ENCODE data around the gene CD300LD.

DNA sequence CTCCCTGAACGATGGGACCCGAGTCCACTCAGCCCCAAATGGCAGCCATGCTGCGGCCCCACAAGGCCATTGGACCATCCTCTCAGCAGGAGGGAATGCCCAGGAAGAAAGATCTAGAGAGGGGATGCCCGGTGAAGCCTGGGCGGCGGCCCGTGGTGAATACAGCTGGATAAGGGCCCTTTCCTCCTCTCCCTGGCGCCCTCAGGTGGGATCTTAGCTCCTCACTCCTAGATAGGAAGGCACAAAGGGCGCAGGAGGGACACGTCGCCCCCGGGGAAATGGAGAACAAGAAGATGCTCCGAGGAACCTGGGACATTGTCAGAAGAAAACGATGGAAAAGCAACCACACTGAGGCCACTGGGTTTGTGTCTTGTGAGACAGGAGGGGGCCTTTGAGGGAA lies 48.7 kb downstream of the CD300LD start:
- TF ChIP-seq, protein P1, sequence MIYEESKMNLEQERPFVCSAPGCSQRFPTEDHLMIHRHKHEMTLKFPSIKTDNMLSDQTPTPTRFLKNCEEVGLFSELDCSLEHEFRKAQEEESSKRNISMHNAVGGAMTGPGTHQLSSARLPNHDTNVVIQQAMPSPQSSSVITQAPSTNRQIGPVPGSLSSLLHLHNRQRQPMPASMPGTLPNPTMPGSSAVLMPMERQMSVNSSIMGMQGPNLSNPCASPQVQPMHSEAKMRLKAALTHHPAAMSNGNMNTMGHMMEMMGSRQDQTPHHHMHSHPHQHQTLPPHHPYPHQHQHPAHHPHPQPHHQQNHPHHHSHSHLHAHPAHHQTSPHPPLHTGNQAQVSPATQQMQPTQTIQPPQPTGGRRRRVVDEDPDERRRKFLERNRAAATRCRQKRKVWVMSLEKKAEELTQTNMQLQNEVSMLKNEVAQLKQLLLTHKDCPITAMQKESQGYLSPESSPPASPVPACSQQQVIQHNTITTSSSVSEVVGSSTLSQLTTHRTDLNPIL (CRISPR knock-in tag; IDR thresholded peaks at IDR 0.05; ENCODE audit: low read depth): no peak
- TF ChIP-seq PPARA (CRISPR knock-in tag; IDR thresholded peaks at IDR 0.05; ENCODE audit: borderline replicate concordance) (no peak), ZNF70 (CRISPR knock-in tag; IDR thresholded peaks at IDR 0.05) (no peak), ZFP3 (CRISPR knock-in tag; IDR thresholded peaks at IDR 0.05) (no peak), SNAI2 (CRISPR knock-in tag; IDR thresholded peaks at IDR 0.05) (no peak), ZNF8 (CRISPR knock-in tag; IDR thresholded peaks at IDR 0.05) (no peak), ZFP30 (CRISPR knock-in tag; IDR thresholded peaks at IDR 0.05) (no peak)
- TF ChIP-seq, protein P2, sequence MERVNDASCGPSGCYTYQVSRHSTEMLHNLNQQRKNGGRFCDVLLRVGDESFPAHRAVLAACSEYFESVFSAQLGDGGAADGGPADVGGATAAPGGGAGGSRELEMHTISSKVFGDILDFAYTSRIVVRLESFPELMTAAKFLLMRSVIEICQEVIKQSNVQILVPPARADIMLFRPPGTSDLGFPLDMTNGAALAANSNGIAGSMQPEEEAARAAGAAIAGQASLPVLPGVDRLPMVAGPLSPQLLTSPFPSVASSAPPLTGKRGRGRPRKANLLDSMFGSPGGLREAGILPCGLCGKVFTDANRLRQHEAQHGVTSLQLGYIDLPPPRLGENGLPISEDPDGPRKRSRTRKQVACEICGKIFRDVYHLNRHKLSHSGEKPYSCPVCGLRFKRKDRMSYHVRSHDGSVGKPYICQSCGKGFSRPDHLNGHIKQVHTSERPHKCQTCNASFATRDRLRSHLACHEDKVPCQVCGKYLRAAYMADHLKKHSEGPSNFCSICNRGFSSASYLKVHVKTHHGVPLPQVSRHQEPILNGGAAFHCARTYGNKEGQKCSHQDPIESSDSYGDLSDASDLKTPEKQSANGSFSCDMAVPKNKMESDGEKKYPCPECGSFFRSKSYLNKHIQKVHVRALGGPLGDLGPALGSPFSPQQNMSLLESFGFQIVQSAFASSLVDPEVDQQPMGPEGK (CRISPR knock-in tag; IDR thresholded peaks at IDR 0.05; ENCODE audit: borderline replicate concordance): no peak
